Fibroblast of lung (primary cell): ENCODE measurements around the gene GPRASP3.

Source experiments
- EZH2 ChIP-seq: IDR thresholded peaks from 2 replicates; pipeline ENCODE4 v1.5.1; 2012; ENCODE audit warnings: low read length, control low read depth, mild to moderate bottlenecking; ENCODE audit errors: missing control alignments
- TF ChIP-seq, protein P1 (sequence below), 2 donors: IDR thresholded peaks in 1 of 2; conservative IDR thresholded peaks in 1 of 2; 1 replicate in 1 of 2; 2 replicates in 1 of 2; pipeline ENCODE4 v1.5.1; 2011 to 2012; ENCODE audit warnings: low read length in 2 of 2, control low read depth in 1 of 2, inconsistent platforms in 1 of 2, low read depth in 1 of 2, mild to moderate bottlenecking in 1 of 2

GRCh38 chrX:102765809-102766208, 45.3 kb downstream of the GPRASP3 start:
- TF ChIP-seq, protein P1, sequence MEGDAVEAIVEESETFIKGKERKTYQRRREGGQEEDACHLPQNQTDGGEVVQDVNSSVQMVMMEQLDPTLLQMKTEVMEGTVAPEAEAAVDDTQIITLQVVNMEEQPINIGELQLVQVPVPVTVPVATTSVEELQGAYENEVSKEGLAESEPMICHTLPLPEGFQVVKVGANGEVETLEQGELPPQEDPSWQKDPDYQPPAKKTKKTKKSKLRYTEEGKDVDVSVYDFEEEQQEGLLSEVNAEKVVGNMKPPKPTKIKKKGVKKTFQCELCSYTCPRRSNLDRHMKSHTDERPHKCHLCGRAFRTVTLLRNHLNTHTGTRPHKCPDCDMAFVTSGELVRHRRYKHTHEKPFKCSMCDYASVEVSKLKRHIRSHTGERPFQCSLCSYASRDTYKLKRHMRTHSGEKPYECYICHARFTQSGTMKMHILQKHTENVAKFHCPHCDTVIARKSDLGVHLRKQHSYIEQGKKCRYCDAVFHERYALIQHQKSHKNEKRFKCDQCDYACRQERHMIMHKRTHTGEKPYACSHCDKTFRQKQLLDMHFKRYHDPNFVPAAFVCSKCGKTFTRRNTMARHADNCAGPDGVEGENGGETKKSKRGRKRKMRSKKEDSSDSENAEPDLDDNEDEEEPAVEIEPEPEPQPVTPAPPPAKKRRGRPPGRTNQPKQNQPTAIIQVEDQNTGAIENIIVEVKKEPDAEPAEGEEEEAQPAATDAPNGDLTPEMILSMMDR (conservative IDR thresholded peaks at IDR 0.05 in 1 of 2, IDR thresholded peaks at IDR 0.05 in 1 of 2; ENCODE audit: low read depth in 1 of 2, low read length in 2 of 2) = no peak
- no peak for TF ChIP-seq EZH2
